GM23338 (cell line): ENCODE results near the gene NUDCD2. TPM values are rescaled to one million over a fixed set of nuclear protein-coding genes. Genes with fewer than 3 reads are reported as not detected.

Experiments
- ATAC-seq: fragments of 200-7000 bp; cut with Tn5 transposase; 3 replicates; pipeline ENCODE4 v1.9.1; 2020
- DNase-seq: peaks from one replicate; pipeline ENCODE4 v3.0.0-alpha.2; 2015; ENCODE audit warnings: low spot score
- H2AFZ ChIP-seq: fragments of 200-600 bp; sonication (generic); 2 replicates; pipeline ENCODE4 v1.8.0; 2016; ENCODE audit warnings: antibody characterized with exemption, mild to moderate bottlenecking, moderate library complexity
- H3F3A ChIP-seq: fragments of 200-600 bp; sonication (generic); replicated peaks from 2 replicates; pipeline ENCODE4 v1.8.0; 2017; ENCODE audit warnings: antibody characterized with exemption, mixed run types, low read depth
- H3K27ac ChIP-seq: fragments of 200-600 bp; sonication (generic); 2 replicates; pipeline ENCODE4 v1.6.1; 2016; ENCODE audit warnings: low read depth
- H3K27me3 ChIP-seq: fragments of 200-600 bp; sonication (generic); 2 replicates; pipeline ENCODE4 v1.8.0; 2016; ENCODE audit warnings: mild to moderate bottlenecking, mixed run types, moderate library complexity; ENCODE audit not compliant: insufficient read depth
- H3K36me3 ChIP-seq: fragments of 200-600 bp; sonication (generic); 2 replicates; pipeline ENCODE4 v1.8.0; 2016; ENCODE audit warnings: mild to moderate bottlenecking; ENCODE audit not compliant: insufficient read depth
- H3K4me1 ChIP-seq: fragments of 200-600 bp; sonication (generic); 2 replicates; pipeline ENCODE4 v1.8.0; 2016; ENCODE audit warnings: mild to moderate bottlenecking, moderate library complexity; ENCODE audit not compliant: insufficient read depth
- H3K4me2 ChIP-seq: fragments of 200-600 bp; sonication (generic); 2 replicates; pipeline ENCODE4 v1.7.1; 2017; ENCODE audit warnings: mixed run types
- H3K4me3 ChIP-seq: fragments of 200-600 bp; sonication (generic); 2 replicates; pipeline ENCODE4 v1.6.1; 2016; ENCODE audit warnings: mixed run types
- H3K79me2 ChIP-seq: fragments of 200-600 bp; sonication (generic); replicated peaks from 2 replicates; pipeline ENCODE4 v1.8.0; 2017; ENCODE audit warnings: mild to moderate bottlenecking; ENCODE audit not compliant: insufficient read depth
- H3K9me2 ChIP-seq: fragments of 200-600 bp; sonication (generic); 2 replicates; pipeline ENCODE4 v1.8.0; 2017; ENCODE audit not compliant: insufficient read depth
- H4K20me1 ChIP-seq: fragments of 200-600 bp; sonication (generic); replicated peaks from 2 replicates; pipeline ENCODE4 v1.8.0; 2017; ENCODE audit warnings: mild to moderate bottlenecking; ENCODE audit not compliant: insufficient read depth
- H3K27ac Mint-ChIP-seq: 2 replicates; pipeline ENCODE4 v1.8.0; 2020; ENCODE audit warnings: inconsistent platforms, mild to moderate bottlenecking, moderate library complexity, mixed read lengths
- H3K27me3 Mint-ChIP-seq: 3 replicates; pipeline ENCODE4 v1.8.0; 2022; ENCODE audit warnings: low read depth, mild to moderate bottlenecking, moderate library complexity, mixed read lengths, inconsistent platforms; ENCODE audit not compliant: insufficient read depth, poor library complexity
- H3K36me3 Mint-ChIP-seq: 3 replicates; pipeline ENCODE4 v1.8.0; 2021; ENCODE audit warnings: low read depth, mild to moderate bottlenecking, inconsistent platforms, moderate library complexity, mixed read lengths
- H3K4me1 Mint-ChIP-seq: 3 replicates; pipeline ENCODE4 v1.8.0; 2020; ENCODE audit warnings: mild to moderate bottlenecking, inconsistent platforms, mixed read lengths
- H3K4me3 Mint-ChIP-seq: 3 replicates; pipeline ENCODE4 v1.8.0; 2021; ENCODE audit warnings: moderate library complexity, mild to moderate bottlenecking, inconsistent platforms, mixed read lengths
- H3K9me3 Mint-ChIP-seq: 3 replicates; pipeline ENCODE4 v1.8.0; 2020; ENCODE audit warnings: moderate library complexity, mild to moderate bottlenecking, inconsistent platforms, mixed read lengths
- JUNB ChIP-seq: IDR thresholded peaks from one replicate; pipeline ENCODE4 v1.6.1; 2016; ENCODE audit warnings: antibody characterized with exemption; ENCODE audit not compliant: unreplicated experiment
- NANOG ChIP-seq: IDR thresholded peaks from 2 replicates; pipeline ENCODE4 v1.6.1; 2016; ENCODE audit warnings: antibody characterized with exemption, borderline replicate concordance
- POLR2AphosphoS5 ChIP-seq: IDR thresholded peaks from 2 replicates; pipeline ENCODE4 v1.6.1; 2016; ENCODE audit warnings: antibody characterized with exemption, low read depth
- REST ChIP-seq: IDR thresholded peaks from one replicate; pipeline ENCODE4 v1.6.1; 2018; ENCODE audit warnings: antibody characterized with exemption; ENCODE audit not compliant: unreplicated experiment
- ZNF114 ChIP-seq: fragments of 250-450 bp; sonication (Bioruptor Pico); IDR thresholded peaks from 2 replicates; pipeline ENCODE4 v1.5.0; 2020; ENCODE audit warnings: mild to moderate bottlenecking, moderate library complexity
- ZNF331 ChIP-seq: fragments of 250-450 bp; sonication (Bioruptor Pico); IDR thresholded peaks from 2 replicates; pipeline ENCODE4 v1.5.0; 2020; ENCODE audit warnings: low read depth, mild to moderate bottlenecking, moderate library complexity
- polyA plus RNA-seq: library from polyadenylated mRNA; unstranded; fragments of >200 nt; fragmentation: Nextera tagmentation; extraction: Ambion mirVana; gene quantifications from 2 replicates; pipeline ENCODE4 v1.2.1, GENCODE V29; 2016
- total RNA-seq: library from RNA; depleted of rRNA; stranded (reverse); fragments of >200 nt; shearing (Covaris generic); gene quantifications from 2 replicates; pipeline ENCODE4 v1.2.3, GENCODE V29; 2014
- TF ChIP-seq, protein P1 (sequence below): fragments of 250-450 bp; sonication (Bioruptor Pico); IDR thresholded peaks from 2 replicates; pipeline ENCODE4 v1.5.0; 2020; ENCODE audit warnings: mild to moderate bottlenecking, moderate library complexity

Gene NUDCD2
- total and polyA plus RNA-seq, 2 experiments from 2014 or later = 23.2 to 123 TPM

- Histone ChIP-seq H3K4me2 (no peak overlapping the region), H3K9me2 (no peaks in the 10 kb centered on the region), H2AFZ (no peak overlapping the region), H3K27ac (no peak overlapping the region), H3K4me1 (0 out of 2 replicates have a peak, but pooled peaks cover 5% of the 10 kb centered on the region), H3K4me3 (no peak overlapping the region), H4K20me1 (no peaks in the 10 kb centered on the region), H3K79me2 (no peaks in the 10 kb centered on the region), H3K27me3 (no peaks in the 10 kb centered on the region), H3F3A (no peaks in the 10 kb centered on the region), H3K36me3 (no peaks in the 10 kb centered on the region)
- H3K27me3 Mint-ChIP-seq = no peaks in the 10 kb centered on the region
- H3K27ac Mint-ChIP-seq = no peak overlapping the region
- no peaks in the 10 kb centered on the region for H3K36me3 Mint-ChIP-seq
- H3K4me1 Mint-ChIP-seq = peaks cover 9% of the 10 kb centered on the region; the same call in 2 of the 3 replicates
- H3K4me3 Mint-ChIP-seq = no peak overlapping the region
- no peak for DNase-seq
- ATAC-seq = no peak
- H3K9me3 Mint-ChIP-seq = no peaks in the 10 kb centered on the region
- TF ChIP-seq NANOG = no peak
- no peak for TF ChIP-seq ZNF331 (CRISPR knock-in tag)
- TF ChIP-seq ZNF114 = no peak
- no peak for TF ChIP-seq POLR2AphosphoS5
- TF ChIP-seq, protein P1, sequence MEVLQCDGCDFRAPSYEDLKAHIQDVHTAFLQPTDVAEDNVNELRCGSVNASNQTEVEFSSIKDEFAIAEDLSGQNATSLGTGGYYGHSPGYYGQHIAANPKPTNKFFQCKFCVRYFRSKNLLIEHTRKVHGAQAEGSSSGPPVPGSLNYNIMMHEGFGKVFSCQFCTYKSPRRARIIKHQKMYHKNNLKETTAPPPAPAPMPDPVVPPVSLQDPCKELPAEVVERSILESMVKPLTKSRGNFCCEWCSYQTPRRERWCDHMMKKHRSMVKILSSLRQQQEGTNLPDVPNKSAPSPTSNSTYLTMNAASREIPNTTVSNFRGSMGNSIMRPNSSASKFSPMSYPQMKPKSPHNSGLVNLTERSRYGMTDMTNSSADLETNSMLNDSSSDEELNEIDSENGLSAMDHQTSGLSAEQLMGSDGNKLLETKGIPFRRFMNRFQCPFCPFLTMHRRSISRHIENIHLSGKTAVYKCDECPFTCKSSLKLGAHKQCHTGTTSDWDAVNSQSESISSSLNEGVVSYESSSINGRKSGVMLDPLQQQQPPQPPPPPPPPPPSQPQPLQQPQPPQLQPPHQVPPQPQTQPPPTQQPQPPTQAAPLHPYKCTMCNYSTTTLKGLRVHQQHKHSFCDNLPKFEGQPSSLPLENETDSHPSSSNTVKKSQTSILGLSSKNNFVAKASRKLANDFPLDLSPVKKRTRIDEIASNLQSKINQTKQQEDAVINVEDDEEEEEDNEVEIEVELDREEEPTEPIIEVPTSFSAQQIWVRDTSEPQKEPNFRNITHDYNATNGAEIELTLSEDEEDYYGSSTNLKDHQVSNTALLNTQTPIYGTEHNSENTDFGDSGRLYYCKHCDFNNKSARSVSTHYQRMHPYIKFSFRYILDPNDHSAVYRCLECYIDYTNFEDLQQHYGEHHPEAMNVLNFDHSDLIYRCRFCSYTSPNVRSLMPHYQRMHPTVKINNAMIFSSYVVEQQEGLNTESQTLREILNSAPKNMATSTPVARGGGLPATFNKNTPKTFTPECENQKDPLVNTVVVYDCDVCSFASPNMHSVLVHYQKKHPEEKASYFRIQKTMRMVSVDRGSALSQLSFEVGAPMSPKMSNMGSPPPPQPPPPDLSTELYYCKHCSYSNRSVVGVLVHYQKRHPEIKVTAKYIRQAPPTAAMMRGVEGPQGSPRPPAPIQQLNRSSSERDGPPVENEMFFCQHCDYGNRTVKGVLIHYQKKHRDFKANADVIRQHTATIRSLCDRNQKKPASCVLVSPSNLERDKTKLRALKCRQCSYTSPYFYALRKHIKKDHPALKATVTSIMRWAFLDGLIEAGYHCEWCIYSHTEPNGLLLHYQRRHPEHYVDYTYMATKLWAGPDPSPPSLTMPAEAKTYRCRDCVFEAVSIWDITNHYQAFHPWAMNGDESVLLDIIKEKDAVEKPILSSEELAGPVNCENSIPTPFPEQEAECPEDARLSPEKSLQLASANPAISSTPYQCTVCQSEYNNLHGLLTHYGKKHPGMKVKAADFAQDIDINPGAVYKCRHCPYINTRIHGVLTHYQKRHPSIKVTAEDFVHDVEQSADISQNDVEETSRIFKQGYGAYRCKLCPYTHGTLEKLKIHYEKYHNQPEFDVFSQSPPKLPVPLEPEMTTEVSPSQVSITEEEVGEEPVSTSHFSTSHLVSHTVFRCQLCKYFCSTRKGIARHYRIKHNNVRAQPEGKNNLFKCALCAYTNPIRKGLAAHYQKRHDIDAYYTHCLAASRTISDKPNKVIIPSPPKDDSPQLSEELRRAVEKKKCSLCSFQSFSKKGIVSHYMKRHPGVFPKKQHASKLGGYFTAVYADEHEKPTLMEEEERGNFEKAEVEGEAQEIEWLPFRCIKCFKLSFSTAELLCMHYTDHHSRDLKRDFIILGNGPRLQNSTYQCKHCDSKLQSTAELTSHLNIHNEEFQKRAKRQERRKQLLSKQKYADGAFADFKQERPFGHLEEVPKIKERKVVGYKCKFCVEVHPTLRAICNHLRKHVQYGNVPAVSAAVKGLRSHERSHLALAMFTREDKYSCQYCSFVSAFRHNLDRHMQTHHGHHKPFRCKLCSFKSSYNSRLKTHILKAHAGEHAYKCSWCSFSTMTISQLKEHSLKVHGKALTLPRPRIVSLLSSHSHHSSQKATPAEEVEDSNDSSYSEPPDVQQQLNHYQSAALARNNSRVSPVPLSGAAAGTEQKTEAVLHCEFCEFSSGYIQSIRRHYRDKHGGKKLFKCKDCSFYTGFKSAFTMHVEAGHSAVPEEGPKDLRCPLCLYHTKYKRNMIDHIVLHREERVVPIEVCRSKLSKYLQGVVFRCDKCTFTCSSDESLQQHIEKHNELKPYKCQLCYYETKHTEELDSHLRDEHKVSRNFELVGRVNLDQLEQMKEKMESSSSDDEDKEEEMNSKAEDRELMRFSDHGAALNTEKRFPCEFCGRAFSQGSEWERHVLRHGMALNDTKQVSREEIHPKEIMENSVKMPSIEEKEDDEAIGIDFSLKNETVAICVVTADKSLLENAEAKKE (CRISPR knock-in tag) = no peak
- no peak for TF ChIP-seq JUNB
- no peak for TF ChIP-seq REST
Observed at GRCh38 chr5:163404364-163405173, 55.3 kb downstream of the NUDCD2 start.
